Suprapubic skin (tissue), 4 donors: ENCODE data around the gene EHMT2. TPM values are rescaled to one million over a fixed set of nuclear protein-coding genes. Genes with fewer than 3 reads are reported as not detected.

Experiments used
- DNase-seq, 2 donors: peaks; one replicate each; pipeline ENCODE4 v3.0.0-alpha.2; 2019; ENCODE audit warnings: low spot score in 2 of 2
- H3K27ac ChIP-seq: fragments of 200-600 bp; sonication (generic); one replicate; pipeline ENCODE4 v1.5.1; 2019
- H3K27me3 ChIP-seq: fragments of 200-600 bp; sonication (generic); one replicate; pipeline ENCODE4 v1.5.1; 2019
- H3K36me3 ChIP-seq: fragments of 200-600 bp; sonication (generic); one replicate; pipeline ENCODE4 v1.5.1; 2019
- H3K4me1 ChIP-seq: fragments of 200-600 bp; sonication (generic); one replicate; pipeline ENCODE4 v1.5.1; 2019
- H3K4me3 ChIP-seq: fragments of 200-600 bp; sonication (generic); one replicate; pipeline ENCODE4 v1.5.1; 2019; ENCODE audit warnings: mild to moderate bottlenecking
- H3K9me3 ChIP-seq: fragments of 200-600 bp; sonication (generic); one replicate; pipeline ENCODE4 v1.5.1; 2019
- CTCF ChIP-seq, 2 donors: fragments of 200-600 bp in 1 of 2; fragments of 450-650 bp in 1 of 2; sonication (generic) in 1 of 2; IDR thresholded peaks; one replicate each; pipeline ENCODE4 v1.5.1; 2016 to 2019; ENCODE audit warnings: antibody characterized with exemption in 2 of 2, mild to moderate bottlenecking in 1 of 2, moderate library complexity in 1 of 2
- EP300 ChIP-seq: sonication (generic); formaldehyde crosslinking; IDR thresholded peaks from one replicate; pipeline ENCODE4 v1.6.1; 2017; ENCODE audit warnings: antibody characterized with exemption
- POLR2A ChIP-seq, 2 donors: fragments of 450-650 bp; IDR thresholded peaks; one replicate each; pipeline ENCODE4 v1.6.1; 2017; ENCODE audit warnings: antibody characterized with exemption in 2 of 2, mild to moderate bottlenecking in 2 of 2, moderate library complexity in 2 of 2
- POLR2AphosphoS5 ChIP-seq, 3 donors: sonication (generic); formaldehyde crosslinking; IDR thresholded peaks; one replicate each; pipeline ENCODE4 v1.6.1; 2017; ENCODE audit warnings: antibody characterized with exemption in 3 of 3
- whole genome bisulfite sequencing: methylation state at CpG from one replicate; pipeline ENCODE4 v1.1.5; 2018; 5-methylcytosine and 5-hydroxymethylcytosine counted together
- total RNA-seq, 4 donors: library from RNA; depleted of rRNA; stranded (reverse); fragments of >200 nt; gene quantifications; one replicate each; pipeline ENCODE4 v1.1.0, GENCODE V29; 2016

The EHMT2 gene
- total RNA-seq, 4 donors from 2014 or later = 38.7 to 48.9 (median 42.9) TPM

DNA sequence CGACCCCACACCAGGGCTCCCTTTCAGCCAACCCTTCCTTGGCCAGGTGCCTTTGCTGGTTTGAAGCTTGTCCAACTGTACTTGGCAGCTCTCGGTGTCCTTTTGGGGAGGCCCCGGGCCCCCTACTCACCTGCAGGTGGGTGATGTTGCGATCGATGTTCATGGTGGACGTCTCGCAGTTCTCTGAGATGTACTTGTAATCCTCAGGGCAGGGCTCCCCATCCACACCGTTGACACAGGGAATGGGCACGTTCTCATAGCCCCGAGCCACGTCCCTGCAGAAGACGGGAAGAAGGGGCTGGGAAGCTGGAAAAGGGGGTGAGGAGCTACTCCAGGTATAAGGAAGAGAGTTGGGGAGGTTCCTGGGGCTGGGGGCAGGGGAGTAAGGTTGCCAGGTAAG is 13.8 kb downstream of the EHMT2 start:
- Histone ChIP-seq H3K27me3 (no peaks in the 10 kb centered on the region), H3K4me3 (no peak overlapping the region), H3K36me3 (peaks cover 91% of the 10 kb centered on the region), H3K4me1 (no peaks in the 10 kb centered on the region), H3K9me3 (no peaks in the 10 kb centered on the region), H3K27ac (no peak overlapping the region)
- TF ChIP-seq POLR2A (IDR thresholded peaks at IDR 0.05) = no peak
- no peak for TF ChIP-seq CTCF (IDR thresholded peaks at IDR 0.05)
- TF ChIP-seq EP300 = no peak
- no peak for TF ChIP-seq POLR2AphosphoS5 (IDR thresholded peaks at IDR 0.05)
- no peak for DNase-seq
- 87% methylated on average over 10 of the region's 12 CpGs for WGBS

DNA sequence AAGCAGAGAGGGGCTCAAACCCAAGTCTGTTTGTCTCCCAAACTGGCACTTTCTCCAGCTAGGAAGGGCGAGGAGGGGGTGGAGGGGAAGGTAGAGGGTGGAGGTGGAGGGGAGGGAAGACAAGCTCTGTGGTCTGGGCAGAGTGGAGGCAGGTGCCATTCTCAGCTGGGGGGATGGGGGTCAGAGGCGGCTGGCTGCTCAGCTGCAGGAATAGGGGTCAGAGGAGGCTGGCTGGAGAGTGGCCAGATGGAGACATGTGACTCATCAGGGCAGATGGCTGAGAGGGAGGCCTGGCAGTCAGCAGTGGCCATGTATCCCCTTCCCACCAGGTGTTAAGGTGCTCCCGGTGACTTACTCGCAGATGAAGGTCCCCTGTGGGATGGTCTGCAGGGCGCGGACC is 15.2 kb downstream of the EHMT2 start:
- no peak for DNase-seq
- H3K36me3 ChIP-seq = peaks cover 78% of the 10 kb centered on the region
- H3K27ac ChIP-seq = no peak overlapping the region
- H3K4me3 ChIP-seq = no peak overlapping the region
- no peaks in the 10 kb centered on the region for H3K27me3 ChIP-seq
- TF ChIP-seq POLR2A (IDR thresholded peaks at IDR 0.05) = no peak
- TF ChIP-seq EP300 = no peak
- no peak for TF ChIP-seq CTCF (IDR thresholded peaks at IDR 0.05)
- TF ChIP-seq POLR2AphosphoS5 (IDR thresholded peaks at IDR 0.05) = no peak
- no peaks in the 10 kb centered on the region for H3K9me3 ChIP-seq
- 82% methylated on average over 5 of the region's 6 CpGs for WGBS
- H3K4me1 ChIP-seq = no peaks in the 10 kb centered on the region

DNA sequence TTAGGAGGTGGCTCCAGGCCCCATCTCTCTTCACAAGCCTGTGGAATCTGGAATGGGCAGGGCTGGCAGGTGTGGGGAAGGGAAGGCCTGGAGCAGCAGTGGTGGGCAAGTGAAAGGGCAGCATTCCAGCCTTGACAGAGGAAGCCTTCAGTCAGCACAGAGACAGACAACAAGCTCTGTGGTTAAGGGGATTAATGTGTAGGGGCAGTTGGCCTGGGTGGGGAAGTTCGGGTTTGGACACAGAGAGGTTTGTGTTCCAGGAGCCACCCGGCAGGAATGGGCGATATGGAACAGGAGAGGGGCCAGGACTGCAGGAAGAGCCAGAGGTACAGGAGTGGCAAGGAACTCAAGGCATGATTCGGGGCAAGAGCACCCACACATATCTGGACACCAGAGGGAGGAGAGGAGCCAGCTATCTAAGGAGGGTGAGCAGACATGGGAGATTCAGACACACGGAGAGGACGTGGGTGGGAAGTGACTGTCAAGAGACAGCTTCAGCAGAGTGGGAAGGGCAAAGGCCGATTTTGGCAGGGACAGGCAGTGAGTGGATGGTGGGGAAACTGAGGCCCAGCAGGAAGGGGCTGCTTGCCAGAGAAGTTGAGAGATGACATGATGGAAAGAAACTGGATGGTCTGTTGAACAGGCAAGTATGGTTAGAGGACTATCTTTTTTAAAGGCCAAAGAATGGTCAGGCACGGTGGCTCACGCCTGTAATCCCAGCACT is 16.2 kb downstream of the EHMT2 start:
- Histone ChIP-seq H3K4me3 (no peak overlapping the region), H3K9me3 (no peaks in the 10 kb centered on the region), H3K4me1 (no peaks in the 10 kb centered on the region), H3K36me3 (peaks cover 67% of the 10 kb centered on the region), H3K27me3 (no peaks in the 10 kb centered on the region), H3K27ac (no peak overlapping the region)
- 85% methylated on average over 9 of the region's 9 CpGs for WGBS
- TF ChIP-seq CTCF (IDR thresholded peaks at IDR 0.05) (no peak), EP300 (no peak), POLR2A (IDR thresholded peaks at IDR 0.05) (no peak), POLR2AphosphoS5 (IDR thresholded peaks at IDR 0.05) (no peak)
- no peak for DNase-seq

- H3K4me3 ChIP-seq = no peak overlapping the region
- no peak for TF ChIP-seq POLR2AphosphoS5 (IDR thresholded peaks at IDR 0.05)
- TF ChIP-seq EP300 = no peak
- no peak for TF ChIP-seq POLR2A (IDR thresholded peaks at IDR 0.05)
- no peak for TF ChIP-seq CTCF (IDR thresholded peaks at IDR 0.05)
- 94% methylated on average over 10 of the region's 10 CpGs for WGBS
- no peak overlapping the region for H3K27ac ChIP-seq
- H3K9me3 ChIP-seq = no peaks in the 10 kb centered on the region
- no peaks in the 10 kb centered on the region for H3K4me1 ChIP-seq
- H3K36me3 ChIP-seq = peaks cover 60% of the 10 kb centered on the region
- DNase-seq = no peak
- H3K27me3 ChIP-seq = no peaks in the 10 kb centered on the region
These were observed 16.9 kb downstream of the EHMT2 start for GRCh38 chr6:31880616-31881015.

DNA sequence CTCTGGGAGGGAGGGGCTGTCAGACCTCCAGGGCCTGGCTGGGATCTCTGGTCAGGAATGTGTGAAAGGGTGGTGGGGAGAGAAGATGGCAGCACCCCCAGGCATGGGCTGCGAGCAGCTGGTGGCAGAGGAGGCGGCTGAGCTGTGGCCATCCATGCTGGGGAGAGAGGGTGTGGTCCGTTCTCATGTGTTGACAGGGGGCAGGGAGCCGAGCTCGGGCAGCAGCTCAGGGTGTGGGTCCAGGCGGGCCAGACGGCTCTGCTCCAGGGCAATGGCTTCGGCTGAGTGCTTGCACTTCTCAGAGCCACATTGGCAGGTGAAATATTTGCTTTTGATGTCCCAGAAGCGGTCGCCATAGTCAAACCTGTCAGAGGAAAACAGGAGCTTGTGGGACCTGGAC is 17.6 kb downstream of the EHMT2 start:
- H3K36me3 ChIP-seq = peaks cover 53% of the 10 kb centered on the region
- no peak overlapping the region for H3K27ac ChIP-seq
- 75% methylated on average over 7 of the region's 10 CpGs for WGBS
- no peaks in the 10 kb centered on the region for H3K4me1 ChIP-seq
- TF ChIP-seq POLR2AphosphoS5 (IDR thresholded peaks at IDR 0.05) (no peak), POLR2A (IDR thresholded peaks at IDR 0.05) (no peak), EP300 (no peak), CTCF (IDR thresholded peaks at IDR 0.05) (no peak)
- no peaks in the 10 kb centered on the region for H3K27me3 ChIP-seq
- no peaks in the 10 kb centered on the region for H3K9me3 ChIP-seq
- H3K4me3 ChIP-seq = no peak overlapping the region
- no peak for DNase-seq
